K562 (cell line): ENCODE data around the gene KRT1. TPM values are rescaled to one million over a fixed set of nuclear protein-coding genes. Genes with fewer than 3 reads are reported as not detected.

ENCODE experiments used
- ATAC-seq: fragments of 200-7000 bp; cut with Tn5 transposase; 3 replicates; pipeline ENCODE4 v1.9.1; 2020; ENCODE audit warnings: moderate library complexity
- BruUV-seq: library from RNA; stranded (reverse); fragments of 400-500 nt; replicated peaks from 2 replicates; lab custom pipeline; 2021; lab: Mats Ljungman, UMichigan
- CTCF ChIA-PET: fragments of 300-600 bp; formaldehyde crosslinking; extraction: SDS; loops from one replicate; lab custom pipeline; 2021; ENCODE audit warnings: low intra/inter-chr PET ratio; lab: Yijun Ruan, JAX
- POLR2A ChIA-PET: fragments of 300-600, 350-650 bp; sonication (Branson Sonifier 250); formaldehyde crosslinking; extraction: SDS; loops from one replicate; lab custom pipeline; 2021; ENCODE audit warnings: antibody characterized with exemption, inconsistent platforms; lab: Yijun Ruan, JAX
- DNase-seq, 4 experiments: peaks; one replicate each; pipeline versions ENCODE4 v3.0.0 to v3.0.0-alpha.2; 2011 to 2018; ENCODE audit warnings: low spot score in 3 of 4, mixed read lengths in 3 of 4; ENCODE audit errors: extremely low read depth in 1 of 4
- FAIRE-seq: peaks from 2 replicates; lab custom pipeline; 2011; peaks lifted over from hg19 to GRCh38; lab: Jason Lieb, UNC
- H2AFZ ChIP-seq: 2 replicates; pipeline ENCODE4 v1.6.0; 2011; ENCODE audit warnings: low read depth, low read length, control low read depth, inconsistent platforms
- H3K27ac ChIP-seq: fragments of 200-600 bp; 3 replicates; pipeline ENCODE4 v1.8.0; 2011; ENCODE audit warnings: low read depth, mild to moderate bottlenecking, control low read depth, inconsistent platforms, low read length, moderate library complexity, mixed read lengths; ENCODE audit errors: extremely low read depth
- H3K27me3 ChIP-seq, 2 experiments: fragments of 300-600 bp in 1 of 2; 2 replicates in 1 of 2; 3 replicates in 1 of 2; pipeline versions ENCODE4 v1.6.0 to v1.8.0; 2011; ENCODE audit warnings: inconsistent platforms in 2 of 2, low read length in 2 of 2, mild to moderate bottlenecking in 1 of 2, mixed read lengths in 1 of 2, moderate library complexity in 1 of 2; ENCODE audit not compliant: control insufficient read depth in 2 of 2, insufficient read depth in 2 of 2
- H3K36me3 ChIP-seq: fragments of 300-600 bp; 3 replicates; pipeline ENCODE4 v1.8.0; 2011; ENCODE audit warnings: mild to moderate bottlenecking, low read length, inconsistent platforms; ENCODE audit not compliant: control insufficient read depth, insufficient read depth
- H3K4me1 ChIP-seq, 2 experiments: fragments of 200-600 bp in 1 of 2; replicated peaks in 1 of 2; 2 replicates in 1 of 2; 3 replicates in 1 of 2; pipeline versions ENCODE4 v1.5.1 to v1.8.0; 2011; ENCODE audit warnings: inconsistent platforms in 2 of 2, low read length in 2 of 2, mild to moderate bottlenecking in 1 of 2, mixed read lengths in 1 of 2, moderate library complexity in 1 of 2; ENCODE audit not compliant: control insufficient read depth in 2 of 2, insufficient read depth in 2 of 2
- H3K4me2 ChIP-seq: 2 replicates; pipeline ENCODE4 v1.6.1; 2011; ENCODE audit warnings: low read length, control low read depth, inconsistent platforms, mixed read lengths; ENCODE audit not compliant: insufficient read depth
- H3K4me3 ChIP-seq: fragments of 200-600 bp; sonication (generic), shearing (Covaris generic); 2 replicates; pipeline ENCODE4 v1.5.1; 2016; ENCODE audit warnings: control low read depth, inconsistent platforms
- H3K79me2 ChIP-seq: fragments of 200-600 bp; 3 replicates; pipeline ENCODE4 v1.8.0; 2011; ENCODE audit warnings: low read length, inconsistent platforms; ENCODE audit not compliant: control insufficient read depth, insufficient read depth
- H3K9ac ChIP-seq, 2 experiments: 2 replicates each; pipeline versions ENCODE4 v1.6.0 to v1.6.1; 2011; ENCODE audit warnings: low read depth in 2 of 2, low read length in 2 of 2, control low read depth in 1 of 2, inconsistent platforms in 1 of 2, mild to moderate bottlenecking in 1 of 2, mixed read lengths in 1 of 2; ENCODE audit not compliant: insufficient read depth in 1 of 2
- H3K9me1 ChIP-seq: one replicate; pipeline ENCODE4 v1.6.0; 2011; ENCODE audit warnings: inconsistent platforms, mild to moderate bottlenecking, low read length, moderate library complexity; ENCODE audit not compliant: control insufficient read depth, insufficient read depth
- H3K9me3 ChIP-seq: replicated peaks from 2 replicates; pipeline ENCODE4 v1.5.1; 2011; ENCODE audit warnings: low read depth, low read length, inconsistent platforms; ENCODE audit not compliant: control insufficient read depth, insufficient read depth
- H4K20me1 ChIP-seq: replicated peaks from 2 replicates; pipeline ENCODE4 v1.6.1; 2011; ENCODE audit warnings: low read length, inconsistent platforms, mixed read lengths; ENCODE audit not compliant: control insufficient read depth, insufficient read depth
- COPS2 ChIP-seq: fragments of 450-650 bp; conservative IDR thresholded peaks from 2 replicates; pipeline ENCODE4 v1.6.1; 2016; ENCODE audit warnings: mild to moderate bottlenecking, moderate library complexity
- ETV5 ChIP-seq: sonication (generic); formaldehyde crosslinking; IDR thresholded peaks from 2 replicates; pipeline ENCODE4 v1.4.0; 2020; ENCODE audit warnings: low read depth, mild to moderate bottlenecking, missing genetic modification reagents
- GABPB1 ChIP-seq: sonication (generic); formaldehyde crosslinking; IDR thresholded peaks from 2 replicates; pipeline ENCODE4 v1.8.0; 2022; ENCODE audit warnings: mild to moderate bottlenecking, missing genetic modification reagents
- HMG20A ChIP-seq: fragments of 450-650 bp; formaldehyde crosslinking; conservative IDR thresholded peaks from 2 replicates; pipeline ENCODE4 v1.4.0; 2020; ENCODE audit warnings: mild to moderate bottlenecking, mixed read lengths
- ILF3 ChIP-seq: fragments of 450-650 bp; IDR thresholded peaks from 2 replicates; pipeline ENCODE4 v1.6.1; 2018; ENCODE audit warnings: antibody characterized with exemption, mild to moderate bottlenecking, moderate library complexity, borderline replicate concordance
- PTBP1 ChIP-seq: fragments of 200-400 bp; formaldehyde crosslinking; IDR thresholded peaks from 2 replicates; pipeline ENCODE4 v1.6.1; 2017; ENCODE audit warnings: low read depth, low read length
- ZNF511 ChIP-seq: sonication (generic); formaldehyde crosslinking; IDR thresholded peaks from 2 replicates; pipeline ENCODE4 v1.8.0; 2022; ENCODE audit warnings: mild to moderate bottlenecking, missing genetic modification reagents
- ZNF639 ChIP-seq, 2 experiments: fragments of 200-800 bp in 1 of 2; sonication (Bioruptor generic) in 1 of 2; sonication (generic) in 1 of 2; formaldehyde crosslinking in 1 of 2; IDR thresholded peaks in 1 of 2; conservative IDR thresholded peaks in 1 of 2; 2 replicates each; pipeline versions ENCODE4 v1.5.0 to v1.6.1; 2016 to 2020; ENCODE audit warnings: missing compliant biosample characterization in 1 of 2, missing genetic modification characterization in 1 of 2, missing genetic modification reagents in 1 of 2
- WGBS: fragments of 100-300 bp; shearing (Covaris generic); methylation state at CpG from one replicate; pipeline ENCODE4 v1.1.6; 2016; ENCODE audit warnings: low coverage, mixed read lengths; ENCODE audit not compliant: insufficient coverage; ENCODE audit errors: missing lambda C conversion rate; 5-methylcytosine and 5-hydroxymethylcytosine counted together
- in situ Hi-C: fragments of 300-500 bp; cut with MboI; formaldehyde crosslinking; loops from 4 replicates; pipeline ENCODE4 v1.15.0; 2018; ENCODE audit warnings: inconsistent platforms, mixed read lengths
- intact Hi-C: fragments of 100-400 bp; cut with micrococcal nuclease; formaldehyde crosslinking; loops from 2 replicates; pipeline ENCODE4 v1.14.2; 2022
- polyA plus RNA-seq, 8 experiments: library from polyadenylated mRNA; depleted of rRNA in 4 of 8; stranded (reverse) in 5 of 8; unstranded in 3 of 8; fragments of >200 nt; fragmentation: Nextera tagmentation in 2 of 8; fragmentation: Illumina TruSeq in 1 of 8; extraction: Ambion mirVana in 2 of 8; extraction: Trizol in 1 of 8; gene quantifications; 2 replicates each; pipeline versions ENCODE4 v1.2.1 to v1.2.3, GENCODE V29; 2011 to 2014; ENCODE audit warnings: inconsistent platforms in 1 of 8, missing spikeins in 1 of 8
- total RNA-seq, 7 experiments: library from RNA; depleted of rRNA in 6 of 7; stranded (reverse); fragments of >200 nt in 6 of 7; fragmentation: Illumina TruSeq in 2 of 7; extraction: Trizol in 2 of 7; gene quantifications; 2 replicates each; pipeline versions ENCODE4 v1.2.1 to v1.2.3, GENCODE V29; 2011 to 2021; ENCODE audit warnings: low replicate concordance in 1 of 7

The KRT1 gene
- total and polyA plus RNA-seq, 9 of the 15 experiments (the other 6 are each of a cell fraction or from before 2014, with no cell fraction given), result 0.18 TPM; not detected in 8

GRCh38 chr12:52677671-52678070 lies 2.5 kb downstream of the KRT1 start:
- H3K27me3 ChIP-seq, result peaks cover 17 to 35% of the 10 kb centered on the region in 2 experiments
- H2AFZ ChIP-seq, result no peak overlapping the region
- H3K9ac ChIP-seq, result no peak overlapping the region
- H3K79me2 ChIP-seq, result no peaks in the 10 kb centered on the region
- no peaks in the 10 kb centered on the region for H4K20me1 ChIP-seq
- CTCF ChIA-PET, result no interaction called here
- in situ Hi-C loops, result no loop called here
- no peak overlapping the region for H3K4me2 ChIP-seq
- no peaks in the 10 kb centered on the region for H3K9me1 ChIP-seq
- TF ChIP-seq PTBP1, result no peak
- TF ChIP-seq ILF3, result no peak
- no peak for TF ChIP-seq ZNF511 (CRISPR knock-in tag)
- no peak for TF ChIP-seq GABPB1 (CRISPR knock-in tag)
- TF ChIP-seq COPS2, result no peak
- TF ChIP-seq HMG20A (CRISPR knock-in tag), result no peak
- no peak for TF ChIP-seq ZNF639 (CRISPR knock-in tag; conservative IDR thresholded peaks at IDR 0.05 in 1 of 2, IDR thresholded peaks at IDR 0.05 in 1 of 2)
- no peak for TF ChIP-seq ETV5 (CRISPR knock-in tag)
- TF ChIP-seq, all 486 proteins: peak for 0
- no TSS peak for BruUV-seq
- H3K27ac ChIP-seq, result no peak overlapping the region
- H3K9me3 ChIP-seq, result no peaks in the 10 kb centered on the region
- FAIRE-seq, result no peak
- POLR2A ChIA-PET, result interaction anchor here (1.3 kb wide), 1 partner anchor 111 kb away, joined by 4 read pairs; no protein-coding TSS in a partner anchor
- H3K4me1 ChIP-seq, result peaks cover 0 to 6% of the 10 kb centered on the region in 2 experiments; a peak in 1 of 5 replicates
- intact Hi-C loops, result no loop called here
- 0% methylated on average over 1 of the region's 1 CpG for WGBS
- no peak overlapping the region for H3K4me3 ChIP-seq
- no peak for DNase-seq
- no peaks in the 10 kb centered on the region for H3K36me3 ChIP-seq
- ATAC-seq, result no peak
